ENCODE data around the gene NUDCD3.

The NUDCD3 gene

DNA sequence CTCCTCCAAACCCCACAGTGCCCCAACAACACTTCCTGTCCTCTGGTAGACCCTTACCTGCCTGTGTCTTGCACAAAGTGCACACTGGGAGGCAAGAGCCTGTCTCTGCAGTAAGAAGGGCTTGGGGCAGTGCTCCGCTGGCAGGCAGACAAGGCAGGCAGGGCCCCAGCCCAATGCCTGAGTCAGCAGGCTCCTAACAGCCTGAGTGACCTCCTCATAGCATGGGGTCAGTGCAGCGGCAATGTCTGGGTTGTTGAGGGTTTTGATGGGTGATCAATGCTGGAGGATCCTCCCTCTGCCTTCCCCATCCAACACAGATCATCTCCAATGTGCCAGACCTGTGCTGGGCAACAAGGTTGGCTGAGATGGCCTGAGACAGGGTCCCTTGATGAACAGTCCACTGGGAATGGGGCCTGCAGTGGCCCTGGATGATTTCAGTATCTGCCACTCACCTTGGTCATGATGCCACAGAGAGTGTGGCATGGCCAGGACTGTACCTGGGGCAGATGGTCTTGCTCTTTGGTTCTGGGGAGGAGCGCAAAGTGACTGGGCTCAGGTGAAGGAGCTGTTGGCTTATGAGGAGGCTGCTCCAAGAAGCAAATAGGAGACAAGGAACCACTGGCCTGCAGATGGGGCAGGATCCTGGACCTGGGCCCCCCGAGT, 109.5 kb downstream of the NUDCD3 start:
- no peak for DNase-seq

DNA sequence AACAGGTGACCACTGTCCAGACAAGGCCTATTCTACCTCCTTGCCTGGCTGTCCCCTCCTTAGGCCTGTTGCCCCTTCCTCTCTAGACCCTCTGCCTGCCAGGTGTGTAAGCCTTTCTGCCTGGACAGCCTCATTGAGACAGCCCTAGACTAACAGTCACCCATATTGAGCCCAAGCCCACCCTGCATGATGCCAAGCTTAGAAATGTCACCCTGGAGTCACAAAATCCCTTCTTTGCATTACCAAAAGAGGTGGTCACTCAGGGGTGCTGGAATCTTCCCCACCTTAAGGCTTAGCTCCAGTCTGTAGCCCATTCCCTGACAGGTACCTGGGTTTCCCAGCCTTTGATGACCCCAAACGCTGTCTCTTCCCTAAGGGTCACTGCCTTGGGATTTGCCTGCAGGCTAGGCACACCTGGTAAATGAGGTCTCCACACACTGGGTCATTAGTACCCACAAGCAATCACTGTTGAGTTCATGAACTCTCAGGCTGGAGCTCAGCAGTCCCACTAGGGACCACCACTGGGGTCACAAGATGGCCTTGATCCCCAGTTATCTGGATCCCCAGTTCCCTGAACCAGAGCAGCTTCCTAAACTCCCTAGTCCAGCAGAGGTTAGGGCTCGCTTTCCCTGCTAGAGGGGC, 110.1 kb downstream of the NUDCD3 start:
- DNase-seq: no peak

DNA sequence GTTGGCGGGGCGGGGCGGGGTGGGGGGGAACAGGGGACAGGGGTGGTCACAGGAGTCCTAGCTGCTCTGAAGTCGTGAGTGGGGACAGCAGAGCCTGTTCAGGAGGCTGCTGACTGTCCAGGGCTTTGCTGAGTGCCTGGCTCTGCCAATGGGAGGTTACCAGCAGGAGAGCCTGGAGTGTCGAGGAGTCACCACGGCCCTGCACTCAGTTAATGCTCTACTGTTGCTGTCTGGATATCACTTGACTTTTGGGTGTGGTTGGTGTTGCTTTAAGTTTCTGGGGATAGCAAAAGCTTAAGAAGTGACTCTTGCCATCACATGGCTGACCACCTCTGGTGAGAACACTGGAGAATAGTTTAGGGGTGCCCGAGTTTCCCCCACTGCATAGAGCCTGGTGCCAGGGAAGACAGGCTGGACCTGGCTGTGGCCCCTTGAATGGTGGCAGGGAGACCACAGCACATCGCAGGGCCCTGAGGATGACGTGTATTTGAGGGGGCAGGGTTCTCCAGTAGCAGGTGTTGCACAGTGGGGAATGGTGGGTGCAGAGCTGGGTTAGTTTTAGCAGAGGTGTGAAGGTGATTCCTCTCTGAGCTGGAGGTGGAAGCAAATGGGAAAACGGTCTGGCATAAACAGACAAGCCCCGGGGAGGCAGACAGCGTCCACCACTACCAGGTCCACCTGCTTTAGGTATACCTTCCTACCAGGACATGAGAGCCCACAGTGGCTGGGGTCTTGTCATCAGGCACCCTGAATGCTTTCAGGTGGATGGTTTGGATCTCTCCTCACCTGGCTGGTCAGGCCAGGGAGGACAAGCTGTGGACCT, 110.9 kb downstream of the NUDCD3 start:
- DNase-seq: peak; percentile 19

DNA sequence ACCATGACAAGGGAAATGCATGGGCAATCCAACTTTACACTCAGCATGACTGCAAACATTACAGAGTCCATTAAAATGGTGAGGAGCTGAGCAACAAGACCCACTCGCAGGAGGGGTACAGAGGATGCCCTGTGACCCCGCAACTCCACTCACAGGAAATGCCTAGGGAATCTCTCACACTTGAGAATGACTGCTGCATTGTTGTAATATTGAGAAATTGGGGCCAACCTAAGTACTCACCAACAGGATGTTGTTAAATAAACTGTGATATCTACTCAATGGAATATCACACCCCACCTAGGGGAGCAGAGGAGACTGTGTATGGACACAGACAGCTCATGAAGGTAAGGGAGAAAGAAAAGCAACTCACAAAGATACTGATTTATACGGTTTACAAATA, 111.7 kb downstream of the NUDCD3 start:
- no peak for DNase-seq

DNA sequence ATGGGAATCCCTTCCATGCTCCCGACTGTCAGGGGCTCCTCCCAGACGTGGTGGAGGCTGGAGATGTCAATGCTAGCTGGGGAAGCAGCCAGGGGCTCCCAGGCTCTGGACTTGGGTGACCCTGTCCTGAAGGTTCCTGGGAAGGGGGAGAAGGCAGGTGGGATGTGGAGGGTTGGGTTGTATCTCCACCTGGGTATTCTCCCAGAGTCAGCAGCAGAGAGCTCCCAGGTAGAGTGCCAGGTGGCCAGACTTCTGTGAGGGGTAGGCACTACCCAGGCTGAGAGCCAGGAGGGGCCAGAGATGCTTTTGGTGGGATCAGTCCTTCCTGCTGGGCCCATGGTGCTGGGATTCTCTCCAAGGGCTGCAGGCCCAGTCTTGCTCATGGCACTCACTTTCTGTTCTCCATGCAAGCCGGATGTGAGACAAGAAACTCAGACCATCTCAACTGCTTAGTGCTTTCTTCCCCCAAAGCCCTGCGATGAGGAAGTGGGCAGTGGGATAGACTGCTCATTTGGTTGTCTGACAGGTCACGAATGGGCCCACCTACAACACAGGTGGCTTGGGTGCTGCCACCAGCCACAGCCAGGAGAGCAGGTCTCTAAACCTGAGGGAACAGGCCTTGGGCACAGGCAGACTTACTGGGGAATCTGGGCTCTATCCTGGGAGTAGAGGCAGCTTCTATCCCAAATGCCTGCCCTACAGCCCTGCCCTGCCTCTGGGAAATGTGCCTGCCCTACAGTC, 112.6 kb downstream of the NUDCD3 start:
- no peak for DNase-seq

DNA sequence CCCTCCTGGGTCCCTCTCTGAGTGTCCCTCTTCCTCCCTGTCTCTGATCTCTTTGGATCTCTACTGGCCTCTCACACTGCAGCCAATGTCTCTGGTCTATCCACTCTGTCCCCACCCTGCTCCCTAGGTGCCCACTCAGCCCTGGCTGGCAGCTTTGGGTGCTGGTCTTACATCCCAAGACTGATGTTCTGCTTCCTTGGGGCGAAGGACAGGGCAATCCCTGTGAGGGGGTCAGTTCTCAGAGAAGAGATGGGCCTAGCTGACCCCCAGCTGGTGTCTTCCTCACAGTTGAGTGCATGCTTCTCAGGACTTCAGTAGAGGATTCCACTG, 113.4 kb downstream of the NUDCD3 start:
- DNase-seq: no peak

DNA sequence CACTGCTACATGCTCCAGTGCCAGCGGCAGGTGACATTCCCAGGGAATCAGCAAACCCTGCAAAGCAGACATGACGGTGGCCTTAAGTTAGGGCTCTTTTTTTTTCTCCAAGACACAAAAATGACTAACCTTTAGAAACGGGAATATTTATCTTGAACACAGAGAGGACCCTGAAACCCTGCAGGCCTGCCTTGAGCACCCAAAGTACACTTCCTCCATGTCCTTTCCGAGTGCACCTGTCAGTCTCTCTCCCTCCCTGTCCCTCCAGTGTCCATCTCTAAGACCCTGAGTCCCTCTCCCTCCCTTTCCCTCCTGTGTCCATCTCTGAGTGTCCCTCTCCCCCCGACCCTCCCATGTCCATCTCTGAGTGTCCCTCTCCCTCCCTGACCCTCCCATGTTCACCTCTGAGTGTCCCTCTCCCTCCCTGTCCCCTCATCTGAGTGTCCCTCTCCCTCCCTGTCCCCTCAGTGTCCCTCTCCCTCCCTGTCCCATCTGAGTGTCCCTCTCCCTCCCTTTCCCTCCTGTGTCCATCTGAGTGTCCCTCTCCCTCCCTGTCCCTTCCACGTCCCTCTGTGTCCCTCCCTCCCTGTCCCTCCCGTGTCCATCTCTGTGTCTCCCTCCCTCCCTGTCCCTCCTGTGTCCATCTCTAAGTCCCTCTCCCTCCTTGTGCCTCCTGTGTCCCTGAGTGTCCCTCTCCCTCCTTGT, 113.9 kb downstream of the NUDCD3 start:
- peak; percentile 20 for DNase-seq

DNA sequence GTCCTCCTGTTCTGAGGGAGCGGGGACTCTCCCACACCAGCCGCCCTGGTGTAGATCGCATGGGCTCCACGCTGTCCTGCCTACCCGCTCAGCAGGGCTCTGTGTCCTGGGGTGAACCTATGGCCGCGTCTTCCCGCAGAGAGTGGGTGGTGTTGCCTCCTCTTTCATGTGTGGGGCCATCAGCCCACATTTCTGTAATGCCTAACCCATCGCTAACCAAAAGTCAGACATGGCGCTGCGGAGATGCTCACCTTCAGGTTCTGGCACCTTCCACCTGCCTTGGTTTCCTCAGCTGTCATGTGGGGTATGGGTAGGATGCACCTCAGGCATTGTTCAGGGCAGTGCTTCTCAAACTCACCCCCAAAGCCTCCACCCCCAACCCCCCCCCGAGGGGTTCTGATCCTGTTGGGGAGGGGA, 114.5 kb downstream of the NUDCD3 start:
- DNase-seq: no peak

DNA sequence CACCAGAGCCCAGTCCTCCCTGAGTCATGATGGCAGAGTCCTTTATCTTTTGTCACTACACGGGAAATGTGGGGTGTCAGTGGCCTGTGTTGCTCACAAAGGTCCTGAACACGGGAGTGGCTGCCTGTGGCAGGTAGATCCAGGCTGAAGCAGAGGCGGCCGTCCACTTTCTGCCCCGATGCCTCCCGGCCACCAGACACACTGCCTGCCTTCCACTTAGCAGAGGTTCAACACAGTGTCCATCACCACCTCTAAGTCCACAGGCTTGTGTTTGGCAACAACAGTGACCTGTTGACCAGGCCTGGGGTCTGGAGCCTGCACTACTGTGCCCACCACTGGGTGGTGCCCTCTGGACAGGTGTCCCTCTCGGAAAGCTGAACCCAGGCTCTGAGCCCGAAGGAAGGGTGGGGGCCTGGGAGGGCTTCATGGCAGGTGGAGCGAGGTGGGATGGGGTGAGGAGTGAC, 115.2 kb downstream of the NUDCD3 start:
- DNase-seq: peak; percentile 66

DNA sequence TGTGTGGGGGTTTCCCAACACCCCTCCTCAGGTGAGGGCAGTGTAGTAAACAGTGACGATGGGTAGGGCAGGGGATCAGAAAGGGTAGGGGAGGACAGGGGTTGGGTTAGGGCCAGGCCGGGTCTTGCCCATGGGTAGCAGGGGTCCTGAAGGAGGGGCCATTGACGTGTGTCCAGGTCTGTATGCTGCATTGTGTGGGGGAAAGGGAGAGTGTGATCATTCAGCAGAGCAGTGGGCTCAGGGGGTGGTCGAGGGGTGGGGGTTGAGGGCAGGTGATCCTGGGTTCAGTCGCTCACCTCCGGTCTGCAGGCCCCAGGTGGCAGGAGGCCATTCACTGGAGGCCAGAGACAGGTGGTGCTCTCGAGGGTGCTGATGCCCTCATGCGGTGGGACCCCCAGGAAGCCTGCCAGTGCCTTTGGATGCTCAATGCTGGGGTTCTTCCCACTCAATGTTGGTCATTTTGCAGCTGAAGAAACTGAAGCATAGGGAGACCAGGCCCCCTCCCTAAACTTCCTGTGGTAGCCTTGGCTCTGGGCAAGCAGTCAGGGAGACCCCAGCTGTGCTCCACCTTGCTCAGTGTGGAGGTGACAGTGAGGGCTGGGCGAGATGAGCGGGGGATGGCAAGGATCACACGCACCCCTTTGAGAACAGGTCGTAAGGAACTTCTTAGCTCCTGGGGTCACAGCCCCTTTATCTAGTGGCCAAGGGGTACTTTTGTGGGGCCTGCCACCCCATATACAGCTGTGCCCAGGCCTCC, 116.3 kb downstream of the NUDCD3 start:
- no peak for DNase-seq

DNA sequence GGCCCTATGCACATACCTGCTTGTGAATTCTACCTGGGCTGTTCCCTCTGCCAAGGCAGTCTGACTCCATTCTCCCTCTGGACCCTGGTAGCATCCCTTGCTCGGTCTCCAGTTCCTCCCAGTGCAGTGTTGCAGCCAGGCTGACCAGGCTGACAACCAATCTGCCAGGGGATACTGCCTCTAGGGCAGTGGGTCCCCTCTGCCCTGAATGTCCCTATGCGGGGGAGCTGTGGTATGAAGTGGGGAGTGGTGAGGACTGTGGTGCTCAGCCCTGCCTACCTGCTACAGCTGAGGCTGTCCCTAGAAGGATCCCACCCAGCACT, 117.1 kb downstream of the NUDCD3 start:
- no peak for DNase-seq

DNA sequence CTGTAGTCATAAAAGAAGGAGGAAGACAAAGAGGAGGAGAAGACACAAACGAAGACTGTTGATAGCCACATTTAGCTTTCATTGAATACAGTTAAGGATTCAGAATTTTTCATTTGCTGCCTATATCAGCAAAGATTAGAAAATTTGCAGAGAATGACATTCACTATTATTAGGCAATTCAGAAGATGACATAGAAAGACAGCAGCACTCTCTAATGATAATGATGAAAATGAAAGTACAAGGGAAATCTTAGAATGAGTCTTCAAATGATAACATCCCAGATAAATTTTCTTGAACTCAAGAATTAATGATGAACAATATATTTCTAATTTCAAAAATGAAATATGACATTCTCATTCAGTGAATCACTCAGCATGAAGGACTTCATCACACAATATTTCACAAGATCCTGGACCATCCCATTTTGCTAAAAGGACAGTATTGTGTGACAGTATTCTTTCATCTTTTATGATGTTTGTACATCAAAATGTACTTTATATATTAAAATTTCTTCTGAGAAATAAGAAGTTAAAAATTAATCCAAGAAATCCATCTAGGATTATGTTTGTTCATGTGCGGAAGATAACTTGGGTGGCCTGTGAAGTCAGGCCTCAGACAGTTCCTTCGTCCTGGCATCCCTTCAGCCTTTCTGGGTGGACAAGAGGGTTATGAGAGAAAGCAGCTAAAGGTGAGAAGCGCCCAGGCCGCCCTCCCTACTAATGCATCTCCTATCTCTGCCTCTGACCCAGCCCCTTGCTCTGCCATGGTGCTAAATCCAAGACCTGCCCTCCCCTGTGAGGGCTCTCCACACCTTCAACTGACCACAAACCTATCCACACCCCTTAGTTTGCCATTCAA, 117.7 kb downstream of the NUDCD3 start:
- DNase-seq: no peak

DNA sequence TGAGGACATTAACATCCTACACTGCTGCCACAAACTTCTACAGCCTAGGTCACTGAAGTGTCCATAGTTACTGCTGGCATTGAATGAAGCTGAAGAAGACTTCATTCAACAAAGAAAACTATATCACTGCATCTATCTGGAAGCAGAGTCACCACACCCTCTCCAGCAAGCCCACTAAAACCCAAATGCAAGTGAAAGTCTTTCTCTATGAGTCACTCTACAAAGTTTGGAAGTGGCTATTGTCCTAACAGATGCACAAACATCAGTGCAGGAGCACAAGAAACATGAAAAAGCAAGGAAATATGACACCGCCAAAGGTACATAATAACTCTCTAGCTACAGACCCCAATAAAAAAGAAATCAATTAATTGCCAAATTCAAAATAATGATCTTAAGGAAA, 121.6 kb downstream of the NUDCD3 start:
- peak; percentile 50 for DNase-seq

DNA sequence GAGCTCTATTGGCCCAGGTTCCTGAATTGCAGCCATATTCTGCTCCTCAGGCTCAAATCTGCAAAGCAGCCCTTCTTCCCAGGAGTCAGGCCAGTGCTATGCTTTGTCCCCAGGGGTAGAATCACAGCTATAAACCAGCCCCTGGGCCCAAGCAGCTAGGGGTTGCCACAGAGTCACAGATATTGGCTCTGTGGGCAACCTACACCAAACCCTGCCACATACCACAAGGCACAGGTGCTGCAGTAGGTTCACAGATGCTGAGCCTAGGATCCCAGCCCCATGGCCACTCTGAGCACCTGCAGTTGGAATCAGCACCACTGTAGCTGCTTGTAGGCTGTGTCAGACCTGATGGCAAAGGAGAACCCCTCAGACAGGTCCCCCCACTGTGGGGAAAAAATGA, 122.0 kb downstream of the NUDCD3 start:
- DNase-seq: no peak

DNA sequence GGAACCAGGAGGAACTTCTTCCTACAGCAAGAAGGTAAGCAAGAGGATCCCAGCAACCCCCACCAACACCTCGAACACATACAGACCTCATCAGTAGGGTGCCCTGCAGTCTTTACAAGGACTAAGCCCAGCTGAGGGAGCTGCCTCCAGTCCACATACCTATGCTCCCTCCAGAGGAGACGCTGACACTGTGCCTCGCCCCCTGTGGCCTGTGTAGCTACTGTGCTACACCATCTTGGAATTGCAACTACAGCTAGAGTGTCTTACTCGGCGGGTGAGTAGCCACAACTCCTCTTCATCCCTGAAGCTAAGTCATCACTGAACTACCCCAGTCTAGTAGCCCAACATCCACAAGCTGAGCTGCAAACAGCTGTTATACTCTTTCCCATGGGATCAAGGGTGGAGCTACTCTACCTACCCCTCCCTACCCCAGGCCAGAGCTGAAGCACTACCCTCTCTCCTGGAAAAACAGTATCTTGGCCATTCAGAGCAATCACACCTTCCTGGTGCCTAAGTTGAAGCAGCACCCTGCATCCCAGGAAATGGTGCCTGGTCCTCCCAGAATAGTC, 122.9 kb downstream of the NUDCD3 start:
- DNase-seq: no peak

DNA sequence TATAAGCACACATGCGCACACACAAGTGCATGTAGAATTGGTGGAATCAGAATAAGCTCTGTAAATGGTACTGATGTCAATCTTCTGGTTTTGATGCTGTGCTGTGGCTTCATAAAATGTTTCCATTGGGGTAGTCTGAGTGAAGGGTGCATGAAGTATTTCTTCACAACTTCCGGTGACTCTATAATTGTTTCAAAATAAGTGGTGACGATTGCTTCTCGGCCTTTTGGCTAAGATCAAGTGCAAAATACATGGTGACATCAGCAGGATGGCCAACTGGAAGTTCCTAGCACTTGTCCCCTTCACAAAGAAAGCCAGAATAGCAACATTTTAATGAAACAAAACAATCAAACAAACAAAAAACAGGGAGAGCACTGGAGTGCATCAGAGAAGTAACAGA, 123.5 kb downstream of the NUDCD3 start:
- no peak for DNase-seq

DNA sequence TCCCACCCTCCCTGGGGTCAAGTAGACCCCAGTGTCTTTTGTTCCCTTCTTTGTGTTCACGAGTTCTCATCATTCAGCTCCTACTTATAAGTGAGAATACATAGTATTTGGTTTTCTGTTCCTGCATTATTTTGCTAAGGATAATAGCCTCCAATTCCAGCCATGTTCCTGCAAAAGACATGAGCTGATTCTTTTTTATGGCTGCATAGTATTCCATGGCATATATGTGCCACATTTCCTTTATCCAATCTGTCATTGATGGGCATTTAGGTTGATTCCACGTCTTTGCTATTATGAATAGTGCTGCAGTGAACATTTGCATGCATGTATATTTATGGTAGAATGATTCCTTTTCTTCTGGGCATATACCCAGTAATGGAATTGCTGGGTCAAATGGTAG, 136.8 kb downstream of the NUDCD3 start:
- no peak for DNase-seq

DNA sequence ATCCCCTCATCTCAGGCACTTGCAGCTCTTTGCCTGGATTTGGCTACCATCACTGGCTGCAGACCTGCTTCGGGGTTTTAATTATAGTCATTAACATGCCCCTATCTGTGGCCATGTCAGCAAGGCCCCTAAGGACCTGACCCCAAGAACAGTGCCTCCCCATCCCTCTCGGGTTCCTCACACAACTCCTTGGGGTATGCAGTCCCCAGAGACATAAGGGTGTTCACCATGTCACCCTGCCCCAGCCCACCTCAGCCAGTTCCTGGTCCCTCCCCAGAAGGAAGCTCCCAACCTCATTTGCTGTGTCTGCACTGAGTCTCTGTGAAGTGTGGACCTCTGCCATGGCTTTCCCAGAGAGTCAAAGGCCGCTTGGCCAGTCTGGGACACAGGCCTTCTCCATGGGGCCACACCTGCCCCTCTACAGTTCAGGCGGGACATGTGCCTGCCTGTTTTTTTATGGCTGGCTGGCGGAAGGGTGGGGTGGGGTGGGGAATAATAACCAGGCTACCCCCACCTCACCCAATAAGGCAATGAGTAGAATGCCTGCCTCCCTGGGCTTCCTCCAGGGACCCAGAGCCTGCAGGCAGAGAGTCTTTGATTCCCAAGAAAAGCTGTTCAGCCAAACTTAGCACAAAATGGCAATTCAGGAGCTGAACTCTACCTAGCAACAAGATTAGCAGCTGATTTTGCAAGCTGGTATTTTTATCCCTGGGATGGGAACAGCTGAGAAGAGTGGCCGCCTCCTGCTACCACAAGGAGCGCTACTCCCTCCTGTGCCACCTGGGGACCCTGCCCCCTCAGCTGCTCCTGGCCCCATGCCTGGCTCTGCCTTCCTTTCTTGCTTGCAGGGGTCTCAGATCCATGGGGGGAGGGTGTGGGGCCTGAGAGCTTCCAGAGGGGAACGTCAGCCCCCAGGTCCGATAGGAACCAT, 141.3 kb downstream of the NUDCD3 start:
- no peak for DNase-seq

DNA sequence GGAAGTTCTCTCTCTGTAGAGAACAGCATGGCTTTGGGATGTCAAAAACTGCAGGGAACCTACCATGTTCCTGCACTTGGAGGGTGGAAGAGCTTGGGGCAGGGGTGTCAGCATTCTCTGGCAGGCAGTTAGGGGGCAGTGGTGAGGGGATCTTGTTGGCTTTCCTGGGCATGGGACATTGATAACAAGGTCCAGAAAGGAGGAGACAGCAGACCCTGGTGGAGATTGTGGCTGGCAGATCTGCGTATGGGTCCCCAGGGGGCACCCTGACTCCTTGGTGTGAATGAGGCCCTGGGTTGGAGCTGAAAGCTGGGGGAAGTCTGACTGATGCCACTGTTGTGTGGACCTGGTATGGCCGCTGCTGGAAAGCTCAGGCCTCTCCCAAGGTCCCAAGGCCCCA, 142.2 kb downstream of the NUDCD3 start:
- peak; percentile 63 for DNase-seq

Measured in DMS53 (cell line).